RWPE2 (cell line): Measurements from ENCODE around the gene ICA1L.
"Not testable (repeated sequence)": the region's sequence is repeated elsewhere in the genome, so short reads cannot be mapped to it uniquely, and the experiment has no call there.

Source experiments
- ATAC-seq: fragments of 200-7000 bp; cut with Tn5 transposase; 3 replicates; pipeline ENCODE4 v1.9.1; 2021; ENCODE audit warnings: low read depth
- DNase-seq: peaks from one replicate; pipeline ENCODE4 v3.0.0-alpha.2; 2020; ENCODE audit warnings: low spot score
- H3K27ac ChIP-seq: fragments of 450-650 bp; 2 replicates; pipeline ENCODE4 v1.5.1; 2017; ENCODE audit warnings: mild to moderate bottlenecking; ENCODE audit not compliant: poor library complexity, severe bottlenecking
- H3K27me3 ChIP-seq: fragments of 250-450 bp; sonication (Bioruptor Pico); 2 replicates; pipeline ENCODE4 v1.5.1; 2021; ENCODE audit warnings: mild to moderate bottlenecking, moderate library complexity; ENCODE audit not compliant: insufficient read depth, poor library complexity, severe bottlenecking
- H3K36me3 ChIP-seq: fragments of 250-450 bp; sonication (Bioruptor Pico); 2 replicates; pipeline ENCODE4 v1.5.1; 2020; ENCODE audit warnings: low read depth, mild to moderate bottlenecking, moderate library complexity
- H3K4me1 ChIP-seq: fragments of 250-450 bp; sonication (Bioruptor Pico); 2 replicates; pipeline ENCODE4 v1.5.1; 2021; ENCODE audit warnings: mild to moderate bottlenecking, moderate library complexity; ENCODE audit not compliant: insufficient read depth, poor library complexity, severe bottlenecking
- H3K4me3 ChIP-seq: fragments of 250-450 bp; sonication (Bioruptor Pico); 2 replicates; pipeline ENCODE4 v1.5.1; 2021; ENCODE audit warnings: mild to moderate bottlenecking, moderate library complexity; ENCODE audit not compliant: severe bottlenecking
- H3K9me3 ChIP-seq: fragments of 250-450 bp; sonication (Bioruptor Pico); 2 replicates; pipeline ENCODE4 v1.5.1; 2021; ENCODE audit warnings: mild to moderate bottlenecking, moderate library complexity; ENCODE audit not compliant: severe bottlenecking
- TF ChIP-seq, protein P1 (sequence below): fragments of 450-650 bp; IDR thresholded peaks from one replicate; pipeline ENCODE4 v1.5.1; 2017; ENCODE audit warnings: mild to moderate bottlenecking, moderate library complexity; ENCODE audit not compliant: poor library complexity, severe bottlenecking

ICA1L gene

DNA sequence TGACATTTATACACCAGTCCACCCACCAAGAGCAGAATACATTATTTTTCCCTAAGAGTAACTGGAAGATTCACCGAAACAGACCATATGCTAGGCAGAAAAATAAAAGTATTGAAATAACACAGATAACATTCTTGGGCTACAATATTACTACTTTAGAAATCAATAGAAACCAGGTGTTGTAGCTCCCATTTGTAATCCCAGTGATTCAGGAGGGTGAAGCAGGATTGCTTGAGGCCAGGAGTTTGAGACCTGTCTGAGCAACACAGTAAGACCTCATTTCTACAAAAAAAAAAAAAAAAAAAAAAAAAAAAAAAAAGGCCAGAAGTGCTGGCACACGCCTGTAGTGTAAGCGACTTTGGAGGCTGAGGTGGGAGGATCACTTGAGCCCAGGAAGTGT is 9.6 kb downstream of the ICA1L start:
- Histone ChIP-seq H3K4me3 (no peak overlapping the region), H3K27me3 (no peaks in the 10 kb centered on the region), H3K27ac (no peak overlapping the region), H3K4me1 (no peaks in the 10 kb centered on the region), H3K36me3 (no peaks in the 10 kb centered on the region), H3K9me3 (no peaks in the 10 kb centered on the region)
- DNase-seq (no peak), ATAC-seq (no peak)
- TF ChIP-seq, protein P1, sequence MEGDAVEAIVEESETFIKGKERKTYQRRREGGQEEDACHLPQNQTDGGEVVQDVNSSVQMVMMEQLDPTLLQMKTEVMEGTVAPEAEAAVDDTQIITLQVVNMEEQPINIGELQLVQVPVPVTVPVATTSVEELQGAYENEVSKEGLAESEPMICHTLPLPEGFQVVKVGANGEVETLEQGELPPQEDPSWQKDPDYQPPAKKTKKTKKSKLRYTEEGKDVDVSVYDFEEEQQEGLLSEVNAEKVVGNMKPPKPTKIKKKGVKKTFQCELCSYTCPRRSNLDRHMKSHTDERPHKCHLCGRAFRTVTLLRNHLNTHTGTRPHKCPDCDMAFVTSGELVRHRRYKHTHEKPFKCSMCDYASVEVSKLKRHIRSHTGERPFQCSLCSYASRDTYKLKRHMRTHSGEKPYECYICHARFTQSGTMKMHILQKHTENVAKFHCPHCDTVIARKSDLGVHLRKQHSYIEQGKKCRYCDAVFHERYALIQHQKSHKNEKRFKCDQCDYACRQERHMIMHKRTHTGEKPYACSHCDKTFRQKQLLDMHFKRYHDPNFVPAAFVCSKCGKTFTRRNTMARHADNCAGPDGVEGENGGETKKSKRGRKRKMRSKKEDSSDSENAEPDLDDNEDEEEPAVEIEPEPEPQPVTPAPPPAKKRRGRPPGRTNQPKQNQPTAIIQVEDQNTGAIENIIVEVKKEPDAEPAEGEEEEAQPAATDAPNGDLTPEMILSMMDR: no peak

DNA sequence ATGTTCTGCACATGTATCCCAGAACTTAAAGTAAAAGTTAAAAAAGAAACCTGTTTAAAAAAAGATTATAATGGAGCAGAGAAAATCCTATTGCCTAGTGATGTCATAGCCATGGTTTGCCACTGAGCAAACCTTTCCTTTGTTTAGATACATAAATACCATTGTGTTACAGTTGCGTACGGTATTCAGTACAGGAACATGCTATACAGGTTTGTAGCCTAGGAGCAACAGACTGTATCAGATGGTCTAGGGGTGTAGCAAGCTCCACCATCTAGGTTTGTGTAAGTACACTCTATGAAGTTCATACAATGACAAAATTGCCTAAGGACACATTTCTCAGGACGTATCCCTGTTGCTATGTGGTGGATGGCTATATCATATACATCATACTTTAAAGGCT is 13.0 kb downstream of the ICA1L start:
- H3K9me3 ChIP-seq: no peaks in the 10 kb centered on the region
- H3K27me3 ChIP-seq: no peaks in the 10 kb centered on the region
- ATAC-seq: no peak
- no peak for DNase-seq
- H3K27ac ChIP-seq: no peak overlapping the region
- no peaks in the 10 kb centered on the region for H3K4me1 ChIP-seq
- no peaks in the 10 kb centered on the region for H3K36me3 ChIP-seq
- no peak overlapping the region for H3K4me3 ChIP-seq
- TF ChIP-seq, protein P1: no peak

DNA sequence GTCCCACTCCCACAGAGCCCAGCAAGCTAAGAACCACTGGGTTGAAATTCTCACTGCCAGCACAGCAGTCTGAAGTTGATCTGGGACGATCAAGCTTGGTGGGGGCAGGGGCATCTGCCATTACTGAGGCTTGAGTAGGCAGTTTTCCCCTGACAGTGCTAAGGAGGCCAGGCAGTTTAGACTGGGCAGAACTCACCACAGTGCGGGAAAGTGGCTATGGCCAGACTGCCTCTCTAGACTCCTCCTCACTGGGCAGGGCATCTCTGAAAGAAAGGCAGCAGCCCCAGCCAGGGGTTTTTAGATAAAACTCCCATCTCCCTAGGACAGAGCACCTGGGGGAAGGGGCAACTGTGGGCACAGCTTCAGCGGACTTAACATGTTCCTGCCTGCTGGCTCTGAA is 22.2 kb downstream of the ICA1L start:
- not testable (repeated sequence) for H3K9me3 ChIP-seq, H3K4me1 ChIP-seq, H3K36me3 ChIP-seq, H3K27ac ChIP-seq, H3K27me3 ChIP-seq, H3K4me3 ChIP-seq, ATAC-seq, DNase-seq

DNA sequence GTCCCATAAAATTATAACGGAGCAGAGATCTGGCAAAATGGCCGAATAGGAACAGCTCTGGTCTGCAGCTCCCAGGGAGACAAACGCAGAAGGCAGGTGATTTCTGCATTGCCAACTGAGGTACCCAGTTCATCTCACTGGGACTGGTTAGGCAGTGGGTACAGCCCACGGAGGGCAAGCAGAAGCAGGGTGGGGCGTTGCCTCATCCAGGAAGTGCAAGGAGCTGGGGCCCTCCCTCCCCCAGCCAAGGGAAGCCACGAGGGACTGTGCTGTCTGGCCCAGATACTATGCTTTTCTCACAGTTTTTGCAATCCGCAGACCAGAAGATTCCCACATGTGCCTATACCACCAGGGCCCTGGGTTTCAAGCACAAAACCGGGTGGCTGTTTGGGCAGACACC is 22.8 kb downstream of the ICA1L start:
- Histone ChIP-seq H3K9me3 (no peaks in the 10 kb centered on the region), H3K4me1 (no peaks in the 10 kb centered on the region), H3K27me3 (no peaks in the 10 kb centered on the region), H3K36me3 (no peaks in the 10 kb centered on the region), H3K27ac (no peak overlapping the region), H3K4me3 (no peak overlapping the region)
- TF ChIP-seq, protein P1: no peak
- DNase-seq (no peak), ATAC-seq (no peak)

DNA sequence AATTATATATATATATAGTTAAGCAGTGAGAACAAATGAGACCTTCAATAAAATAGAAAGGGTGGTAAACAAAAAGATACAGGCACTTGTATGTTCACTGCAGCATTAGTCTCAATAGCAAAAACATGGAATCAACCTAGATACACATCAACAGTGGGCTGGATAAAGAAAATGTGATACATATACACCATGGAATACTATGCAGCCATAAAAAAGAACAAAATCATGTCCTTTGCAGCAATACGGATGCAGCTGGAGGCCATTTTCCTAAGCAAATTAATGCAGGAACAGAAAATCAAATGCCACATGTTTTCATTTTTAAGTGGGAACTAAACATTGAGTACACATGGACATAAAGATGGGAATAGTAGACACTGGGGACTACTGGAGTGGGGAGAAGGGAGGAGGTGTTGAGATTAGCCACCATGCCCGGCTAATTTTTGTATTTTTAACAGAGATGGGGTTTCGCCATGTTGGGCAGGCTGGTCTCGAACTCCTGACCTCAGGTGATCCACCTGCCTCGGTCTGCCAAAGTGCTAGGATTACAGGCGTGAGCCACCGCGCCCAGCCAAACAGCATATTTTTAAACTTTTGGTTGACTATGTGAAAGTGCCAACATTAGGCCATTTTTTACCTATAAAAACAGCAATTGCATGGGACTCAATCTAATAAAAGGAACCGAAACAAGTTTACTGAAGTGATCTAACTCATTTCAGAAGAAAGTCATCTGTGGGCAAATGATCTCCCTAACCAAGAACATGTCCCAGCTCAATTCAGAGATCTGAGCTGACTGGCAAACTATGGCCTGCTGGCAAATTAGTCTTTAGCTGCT is 23.7 kb downstream of the ICA1L start:
- Histone ChIP-seq H3K27me3 (no peaks in the 10 kb centered on the region), H3K4me3 (no peak overlapping the region), H3K36me3 (no peaks in the 10 kb centered on the region), H3K9me3 (no peaks in the 10 kb centered on the region), H3K27ac (no peak overlapping the region), H3K4me1 (no peaks in the 10 kb centered on the region)
- no peak for DNase-seq
- TF ChIP-seq, protein P1: no peak
- no peak for ATAC-seq
